ENCODE data around the gene CCDC124.
"Not testable (repeated sequence)": the region's sequence is repeated elsewhere in the genome, so short reads cannot be mapped to it uniquely, and the experiment has no call there.

Gene CCDC124

GRCh38 chr19:17932485-17933338 lies at the start of gene CCDC124:
CCDC124 (plus strand) TSS chr19:17933015; CDS start chr19:17936421, 3,406 bp downstream.
- intact Hi-C loops (cut with micrococcal nuclease): loop anchor here (1.0 kb wide), 1 partner anchor 73 kb away; the partner anchor contains the start of gene RPL18A
- Mint-ChIP-seq H3K4me1 (ENCODE audit: low read depth) (peaks cover 23% of the 10 kb centered on the region), H3K36me3 (ENCODE audit: low read depth) (peaks cover 21% of the 10 kb centered on the region), H3K9me3 (no peaks in the 10 kb centered on the region), H3K27me3 (peaks cover 7% of the 10 kb centered on the region), H3K4me3 (peak within 1 kb of the TSS; percentile 89), H3K27ac (peak within 1 kb of the TSS; percentile 89)

GRCh38 chr19:17883627-17884410 lies 49.0 kb upstream of the CCDC124 start:
- no peak overlapping the region for H3K27ac Mint-ChIP-seq
- no peaks in the 10 kb centered on the region for H3K4me1 Mint-ChIP-seq (ENCODE audit: low read depth)
- H3K36me3 Mint-ChIP-seq (ENCODE audit: low read depth): no peaks in the 10 kb centered on the region
- H3K9me3 Mint-ChIP-seq: no peaks in the 10 kb centered on the region
- intact Hi-C loops (cut with micrococcal nuclease): no loop called here
- H3K4me3 Mint-ChIP-seq: no peak overlapping the region
- peaks cover 7% of the 10 kb centered on the region for H3K27me3 Mint-ChIP-seq

- Mint-ChIP-seq H3K4me1 (ENCODE audit: low read depth) (no peaks in the 10 kb centered on the region), H3K4me3 (no peak overlapping the region), H3K27ac (no peak overlapping the region), H3K36me3 (ENCODE audit: low read depth) (no peaks in the 10 kb centered on the region), H3K27me3 (peaks cover 5% of the 10 kb centered on the region), H3K9me3 (no peaks in the 10 kb centered on the region)
- intact Hi-C loops (cut with micrococcal nuclease): no loop called here
These were observed 46.3 kb upstream of the CCDC124 start for GRCh38 chr19:17886515-17886914.

- H3K9me3 Mint-ChIP-seq; H3K27me3 Mint-ChIP-seq; H3K4me3 Mint-ChIP-seq; H3K4me1 Mint-ChIP-seq (ENCODE audit: low read depth); H3K36me3 Mint-ChIP-seq (ENCODE audit: low read depth); H3K27ac Mint-ChIP-seq; intact Hi-C loops (cut with micrococcal nuclease): not testable (repeated sequence)
These were observed 45.6 kb upstream of the CCDC124 start for GRCh38 chr19:17887221-17887620.

GRCh38 chr19:17888260-17888659 lies 44.6 kb upstream of the CCDC124 start:
- no peak overlapping the region for H3K4me3 Mint-ChIP-seq
- intact Hi-C loops (cut with micrococcal nuclease): no loop called here
- no peak overlapping the region for H3K27ac Mint-ChIP-seq
- H3K36me3 Mint-ChIP-seq (ENCODE audit: low read depth): no peaks in the 10 kb centered on the region
- no peaks in the 10 kb centered on the region for H3K9me3 Mint-ChIP-seq
- no peaks in the 10 kb centered on the region for H3K4me1 Mint-ChIP-seq (ENCODE audit: low read depth)
- peaks cover 5% of the 10 kb centered on the region for H3K27me3 Mint-ChIP-seq

GRCh38 chr19:17889609-17890214 lies 43.1 kb upstream of the CCDC124 start:
- H3K4me3 Mint-ChIP-seq: no peak overlapping the region
- H3K9me3 Mint-ChIP-seq: no peaks in the 10 kb centered on the region
- H3K27me3 Mint-ChIP-seq: peaks cover 5% of the 10 kb centered on the region
- H3K36me3 Mint-ChIP-seq (ENCODE audit: low read depth): no peaks in the 10 kb centered on the region
- no peak overlapping the region for H3K27ac Mint-ChIP-seq
- no peaks in the 10 kb centered on the region for H3K4me1 Mint-ChIP-seq (ENCODE audit: low read depth)
- intact Hi-C loops (cut with micrococcal nuclease): no loop called here

GRCh38 chr19:17893766-17894165 lies 39.0 kb upstream of the CCDC124 start:
- Mint-ChIP-seq H3K9me3 (no peaks in the 10 kb centered on the region), H3K4me3 (no peak overlapping the region), H3K27me3 (peaks cover 7% of the 10 kb centered on the region), H3K27ac (no peak overlapping the region), H3K4me1 (ENCODE audit: low read depth) (no peaks in the 10 kb centered on the region), H3K36me3 (ENCODE audit: low read depth) (no peaks in the 10 kb centered on the region)
- intact Hi-C loops (cut with micrococcal nuclease): no loop called here

GRCh38 chr19:17902701-17903100 lies 30.1 kb upstream of the CCDC124 start:
- Mint-ChIP-seq H3K27ac (no peak overlapping the region), H3K36me3 (ENCODE audit: low read depth) (no peaks in the 10 kb centered on the region), H3K4me3 (no peak overlapping the region), H3K4me1 (ENCODE audit: low read depth) (no peaks in the 10 kb centered on the region), H3K27me3 (peaks cover 29% of the 10 kb centered on the region), H3K9me3 (no peaks in the 10 kb centered on the region)
- intact Hi-C loops (cut with micrococcal nuclease): no loop called here

GRCh38 chr19:17908244-17908643 lies 24.6 kb upstream of the CCDC124 start:
- intact Hi-C loops (cut with micrococcal nuclease): no loop called here
- Mint-ChIP-seq H3K4me3 (no peak overlapping the region), H3K27me3 (peaks cover 22% of the 10 kb centered on the region), H3K36me3 (ENCODE audit: low read depth) (no peaks in the 10 kb centered on the region), H3K9me3 (peaks cover 12% of the 10 kb centered on the region), H3K4me1 (ENCODE audit: low read depth) (no peaks in the 10 kb centered on the region), H3K27ac (no peak overlapping the region)

GRCh38 chr19:17909003-17909732 lies 23.6 kb upstream of the CCDC124 start:
- no peaks in the 10 kb centered on the region for H3K36me3 Mint-ChIP-seq (ENCODE audit: low read depth)
- H3K4me1 Mint-ChIP-seq (ENCODE audit: low read depth): no peaks in the 10 kb centered on the region
- peaks cover 19% of the 10 kb centered on the region for H3K9me3 Mint-ChIP-seq
- intact Hi-C loops (cut with micrococcal nuclease): no loop called here
- peaks cover 16% of the 10 kb centered on the region for H3K27me3 Mint-ChIP-seq
- H3K27ac Mint-ChIP-seq: no peak overlapping the region
- no peak overlapping the region for H3K4me3 Mint-ChIP-seq

- H3K27ac Mint-ChIP-seq: no peak overlapping the region
- peaks cover 19% of the 10 kb centered on the region for H3K9me3 Mint-ChIP-seq
- no peaks in the 10 kb centered on the region for H3K4me1 Mint-ChIP-seq (ENCODE audit: low read depth)
- H3K27me3 Mint-ChIP-seq: peaks cover 17% of the 10 kb centered on the region
- no peaks in the 10 kb centered on the region for H3K36me3 Mint-ChIP-seq (ENCODE audit: low read depth)
- intact Hi-C loops (cut with micrococcal nuclease): no loop called here
- no peak overlapping the region for H3K4me3 Mint-ChIP-seq
These were observed 21.9 kb upstream of the CCDC124 start for GRCh38 chr19:17910791-17911360.

GRCh38 chr19:17915940-17916593 lies 16.7 kb upstream of the CCDC124 start:
- Mint-ChIP-seq H3K27ac (no peak overlapping the region), H3K4me3 (no peak overlapping the region), H3K36me3 (ENCODE audit: low read depth) (no peaks in the 10 kb centered on the region), H3K9me3 (peaks cover 10% of the 10 kb centered on the region), H3K27me3 (peaks cover 23% of the 10 kb centered on the region), H3K4me1 (ENCODE audit: low read depth) (no peaks in the 10 kb centered on the region)
- intact Hi-C loops (cut with micrococcal nuclease): no loop called here

GRCh38 chr19:17918151-17918550 lies 14.7 kb upstream of the CCDC124 start:
- H3K27ac Mint-ChIP-seq; H3K36me3 Mint-ChIP-seq (ENCODE audit: low read depth); H3K4me1 Mint-ChIP-seq (ENCODE audit: low read depth); H3K4me3 Mint-ChIP-seq; intact Hi-C loops (cut with micrococcal nuclease); H3K9me3 Mint-ChIP-seq: not testable (repeated sequence)
- peaks cover 18% of the 10 kb centered on the region for H3K27me3 Mint-ChIP-seq

All from dendritic cell treated with granulocyte-macrophage colony-stimulating factor and Interleukin-4, amounts not matched to agents 40 ng/mL and 50 ng/mL, for 4 days (primary cell).